Stimulated activated CD4-positive, alpha-beta T cell treated with anti-CD3 and anti-CD28 coated beads, Interleukin-12 subunit alpha, Interleukin-12 subunit beta, amount 100 ng/mL, for 4 hours (primary cell): ENCODE measurements around the gene RERE.
"Not testable (repeated sequence)": the region's sequence is repeated elsewhere in the genome, so short reads cannot be mapped to it uniquely, and the experiment has no call there.

Experiments
- DNase-seq: peaks from one replicate; pipeline ENCODE4 v3.0.0-alpha.2; 2020

Gene RERE

GRCh38 chr1:8533907-8534306 lies 283.5 kb downstream of the RERE start:
- no peak for DNase-seq

GRCh38 chr1:8533124-8533523 lies 284.3 kb downstream of the RERE start:
- DNase-seq = no peak

GRCh38 chr1:8529901-8530300 lies 287.5 kb downstream of the RERE start:
- DNase-seq = no peak

- no peak for DNase-seq
Observed at GRCh38 chr1:8527941-8528340, 289.5 kb downstream of the RERE start.

- peak; percentile 52 for DNase-seq
Observed at GRCh38 chr1:8525558-8526275, 291.7 kb downstream of the RERE start.

GRCh38 chr1:8525216-8525557 lies 292.3 kb downstream of the RERE start:
- peak; percentile 19 for DNase-seq

GRCh38 chr1:8524627-8525157 lies 292.7 kb downstream of the RERE start:
- no peak for DNase-seq

- no peak for DNase-seq
Observed at GRCh38 chr1:8523666-8524206, 293.7 kb downstream of the RERE start.

- no peak for DNase-seq
Observed at GRCh38 chr1:8520483-8520966, 296.9 kb downstream of the RERE start.

- DNase-seq = no peak
Observed at GRCh38 chr1:8519167-8519566, 298.3 kb downstream of the RERE start.

- no peak for DNase-seq
Observed at GRCh38 chr1:8518490-8518801, 299.0 kb downstream of the RERE start.

- DNase-seq = no peak
Observed at GRCh38 chr1:8517661-8518489, 299.6 kb downstream of the RERE start.

- DNase-seq = no peak
Observed at GRCh38 chr1:8516793-8517556, 300.5 kb downstream of the RERE start.

GRCh38 chr1:8516278-8516777 lies 301.1 kb downstream of the RERE start:
- no peak for DNase-seq

GRCh38 chr1:8512504-8512903 lies 304.9 kb downstream of the RERE start:
- DNase-seq = no peak

- peak; percentile 42 for DNase-seq
Observed at GRCh38 chr1:8510041-8510823, 307.2 kb downstream of the RERE start.

GRCh38 chr1:8509579-8509978 lies 307.9 kb downstream of the RERE start:
- DNase-seq = no peak

- DNase-seq = no peak
Observed at GRCh38 chr1:8506995-8507615, 310.3 kb downstream of the RERE start.

- DNase-seq = no peak
Observed at GRCh38 chr1:8506456-8506855, 311.0 kb downstream of the RERE start.

- no peak for DNase-seq
Observed at GRCh38 chr1:8503842-8504241, 313.6 kb downstream of the RERE start.

GRCh38 chr1:8502949-8503348 lies 314.5 kb downstream of the RERE start:
- DNase-seq = not testable (repeated sequence)
